ENCODE data around the gene TUBGCP3.

TUBGCP3 gene

DNA sequence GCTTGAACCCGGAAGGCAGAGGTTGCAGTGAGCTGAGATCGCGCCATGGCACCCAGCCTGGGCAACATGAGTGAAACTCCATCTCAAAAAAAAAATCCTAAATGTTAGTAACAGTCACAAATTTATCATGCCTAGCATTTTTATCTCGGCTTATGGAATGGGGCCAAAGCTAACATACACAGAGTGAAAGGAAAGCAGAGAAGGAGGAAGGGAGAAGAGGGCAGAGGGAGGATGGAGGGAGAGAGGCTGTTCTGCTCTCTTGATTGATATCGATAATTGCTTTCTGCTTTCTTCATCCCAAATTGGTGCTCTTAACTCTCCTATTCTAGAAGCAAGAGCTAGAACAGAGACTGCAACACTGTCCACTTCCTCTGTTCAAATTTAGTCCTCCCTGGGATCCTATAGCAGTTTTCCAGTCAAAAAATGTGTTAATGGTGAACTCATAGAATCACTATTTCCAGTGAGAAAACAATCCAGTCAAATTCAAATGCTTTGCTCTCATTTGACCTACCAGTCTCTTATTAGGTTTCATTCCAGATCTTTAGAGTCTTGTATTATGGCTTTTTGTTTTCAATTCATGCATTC is 15.8 kb upstream of the TUBGCP3 start:
- H3K79me2 ChIP-seq (ENCODE audit: insufficient read depth, low read depth) = no peaks in the 10 kb centered on the region
- H3K4me2 ChIP-seq = no peak overlapping the region
- H3K27me3 ChIP-seq (ENCODE audit: insufficient read depth, low read depth) = no peaks in the 10 kb centered on the region
- H4K20me1 ChIP-seq (ENCODE audit: insufficient read depth) = no peaks in the 10 kb centered on the region
- TF ChIP-seq, protein P1, sequence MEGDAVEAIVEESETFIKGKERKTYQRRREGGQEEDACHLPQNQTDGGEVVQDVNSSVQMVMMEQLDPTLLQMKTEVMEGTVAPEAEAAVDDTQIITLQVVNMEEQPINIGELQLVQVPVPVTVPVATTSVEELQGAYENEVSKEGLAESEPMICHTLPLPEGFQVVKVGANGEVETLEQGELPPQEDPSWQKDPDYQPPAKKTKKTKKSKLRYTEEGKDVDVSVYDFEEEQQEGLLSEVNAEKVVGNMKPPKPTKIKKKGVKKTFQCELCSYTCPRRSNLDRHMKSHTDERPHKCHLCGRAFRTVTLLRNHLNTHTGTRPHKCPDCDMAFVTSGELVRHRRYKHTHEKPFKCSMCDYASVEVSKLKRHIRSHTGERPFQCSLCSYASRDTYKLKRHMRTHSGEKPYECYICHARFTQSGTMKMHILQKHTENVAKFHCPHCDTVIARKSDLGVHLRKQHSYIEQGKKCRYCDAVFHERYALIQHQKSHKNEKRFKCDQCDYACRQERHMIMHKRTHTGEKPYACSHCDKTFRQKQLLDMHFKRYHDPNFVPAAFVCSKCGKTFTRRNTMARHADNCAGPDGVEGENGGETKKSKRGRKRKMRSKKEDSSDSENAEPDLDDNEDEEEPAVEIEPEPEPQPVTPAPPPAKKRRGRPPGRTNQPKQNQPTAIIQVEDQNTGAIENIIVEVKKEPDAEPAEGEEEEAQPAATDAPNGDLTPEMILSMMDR (conservative IDR thresholded peaks at IDR 0.05; ENCODE audit: low read depth, low read length) = no peak
- H3K9ac ChIP-seq = no peak overlapping the region
- H3K4me1 ChIP-seq (ENCODE audit: low read depth, poor library complexity, severe bottlenecking) = peaks cover 3% of the 10 kb centered on the region
- no peak overlapping the region for H3K27ac ChIP-seq
- no peak overlapping the region for H3K4me3 ChIP-seq (IDR thresholded peaks at IDR 0.05; ENCODE audit: insufficient read depth, low read depth, low read length)
- H2AFZ ChIP-seq (ENCODE audit: low read depth) = no peak overlapping the region
- no peaks in the 10 kb centered on the region for H3K36me3 ChIP-seq (ENCODE audit: insufficient read depth)

DNA sequence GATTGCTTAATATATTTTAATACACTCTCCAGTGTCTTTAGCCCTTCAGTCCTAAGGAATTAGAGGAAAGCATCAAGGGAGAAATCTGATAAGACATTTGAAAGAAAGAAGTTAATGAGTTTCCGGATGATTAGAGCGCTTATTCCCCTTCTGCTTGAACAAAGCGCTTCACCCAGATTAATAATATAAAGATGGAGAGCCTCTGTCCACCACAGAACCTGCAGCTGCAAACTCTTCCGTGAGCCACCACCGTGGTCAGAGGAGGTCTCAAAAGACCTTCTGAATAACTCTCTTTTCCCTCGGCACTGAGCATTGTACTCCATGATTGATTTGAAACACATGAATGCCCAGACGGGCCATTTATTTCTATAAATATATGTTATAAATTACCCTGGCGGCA is 14.2 kb upstream of the TUBGCP3 start:
- no peak overlapping the region for H2AFZ ChIP-seq (ENCODE audit: low read depth)
- no peak overlapping the region for H3K9ac ChIP-seq
- no peak overlapping the region for H3K4me3 ChIP-seq (IDR thresholded peaks at IDR 0.05; ENCODE audit: insufficient read depth, low read depth, low read length)
- H3K4me1 ChIP-seq (ENCODE audit: low read depth, poor library complexity, severe bottlenecking) = peaks cover 3% of the 10 kb centered on the region
- H3K27ac ChIP-seq = no peak overlapping the region
- H4K20me1 ChIP-seq (ENCODE audit: insufficient read depth) = no peaks in the 10 kb centered on the region
- H3K36me3 ChIP-seq (ENCODE audit: insufficient read depth) = no peaks in the 10 kb centered on the region
- H3K27me3 ChIP-seq (ENCODE audit: insufficient read depth, low read depth) = no peaks in the 10 kb centered on the region
- TF ChIP-seq, protein P1 (conservative IDR thresholded peaks at IDR 0.05; ENCODE audit: low read depth, low read length) = no peak
- no peak overlapping the region for H3K4me2 ChIP-seq
- no peaks in the 10 kb centered on the region for H3K79me2 ChIP-seq (ENCODE audit: insufficient read depth, low read depth)

DNA sequence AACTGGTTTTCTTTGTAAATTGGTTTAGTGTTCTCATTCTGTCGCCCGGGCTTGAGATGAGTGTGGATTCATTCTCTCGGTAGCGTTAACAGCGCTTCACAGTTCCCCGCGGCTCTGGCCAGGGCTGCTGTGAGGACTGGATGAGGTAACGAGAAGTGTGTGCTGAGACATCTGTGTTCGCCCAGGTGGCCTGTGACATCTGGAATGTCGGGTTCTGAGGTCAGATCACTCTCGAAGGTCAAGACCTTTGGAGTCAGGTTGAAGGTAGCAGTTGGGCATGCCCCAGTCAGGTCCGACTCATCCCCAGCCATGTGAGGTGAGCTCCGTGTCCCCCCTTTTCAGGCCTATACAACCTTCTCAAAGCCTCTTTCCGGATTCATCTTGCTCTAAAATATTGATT is 13.4 kb upstream of the TUBGCP3 start:
- Histone ChIP-seq H3K4me1 (ENCODE audit: low read depth, poor library complexity, severe bottlenecking) (no peaks in the 10 kb centered on the region), H3K4me3 (IDR thresholded peaks at IDR 0.05; ENCODE audit: insufficient read depth, low read depth, low read length) (no peak overlapping the region), H4K20me1 (ENCODE audit: insufficient read depth) (no peaks in the 10 kb centered on the region), H3K27me3 (ENCODE audit: insufficient read depth, low read depth) (no peaks in the 10 kb centered on the region), H3K9ac (no peak overlapping the region), H3K4me2 (no peak overlapping the region), H2AFZ (ENCODE audit: low read depth) (no peak overlapping the region), H3K36me3 (ENCODE audit: insufficient read depth) (no peaks in the 10 kb centered on the region), H3K27ac (no peak overlapping the region), H3K79me2 (ENCODE audit: insufficient read depth, low read depth) (no peaks in the 10 kb centered on the region)
- TF ChIP-seq, protein P1 (conservative IDR thresholded peaks at IDR 0.05; ENCODE audit: low read depth, low read length) = no peak

DNA sequence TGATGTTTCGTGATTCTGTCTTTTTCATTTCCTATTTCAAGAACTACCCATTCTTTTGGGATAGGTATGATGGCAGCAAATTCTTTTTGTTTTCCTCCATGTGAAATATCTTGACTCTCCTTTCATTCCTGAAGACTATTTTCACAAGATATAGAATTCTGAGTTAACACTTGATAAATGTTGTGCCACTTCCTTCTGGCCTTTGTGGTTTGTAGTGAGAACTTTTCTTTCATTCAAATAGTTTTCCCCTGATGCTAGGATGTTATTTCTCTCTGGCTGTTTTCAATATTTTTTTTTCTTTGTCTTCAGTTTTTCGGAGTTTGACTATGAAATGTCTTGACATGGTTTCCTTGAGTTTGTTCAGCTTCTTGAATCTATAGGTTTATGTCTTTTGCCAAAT is 8.3 kb upstream of the TUBGCP3 start:
- no peaks in the 10 kb centered on the region for H3K27me3 ChIP-seq (ENCODE audit: insufficient read depth, low read depth)
- TF ChIP-seq, protein P1 (conservative IDR thresholded peaks at IDR 0.05; ENCODE audit: low read depth, low read length) = no peak
- no peak overlapping the region for H3K27ac ChIP-seq
- H4K20me1 ChIP-seq (ENCODE audit: insufficient read depth) = no peaks in the 10 kb centered on the region
- H2AFZ ChIP-seq (ENCODE audit: low read depth) = no peak overlapping the region
- no peaks in the 10 kb centered on the region for H3K79me2 ChIP-seq (ENCODE audit: insufficient read depth, low read depth)
- peaks cover 36% of the 10 kb centered on the region for H3K4me1 ChIP-seq (ENCODE audit: low read depth, poor library complexity, severe bottlenecking)
- H3K4me2 ChIP-seq = no peak overlapping the region
- no peak overlapping the region for H3K9ac ChIP-seq
- H3K4me3 ChIP-seq (IDR thresholded peaks at IDR 0.05; ENCODE audit: insufficient read depth, low read depth, low read length) = no peak overlapping the region
- no peaks in the 10 kb centered on the region for H3K36me3 ChIP-seq (ENCODE audit: insufficient read depth)
